Urinary bladder (tissue), 4 donors: Measurements from ENCODE around the gene CYB561A3. TPM values are rescaled to one million over a fixed set of nuclear protein-coding genes. Genes with fewer than 3 reads are reported as not detected.
"Not testable (repeated sequence)": the region's sequence is repeated elsewhere in the genome, so short reads cannot be mapped to it uniquely, and the experiment has no call there.

Experiments
- DNase-seq: peaks from one replicate; pipeline ENCODE4 v3.0.0-alpha.2; 2015; ENCODE audit errors: extremely low spot score
- H3K27ac ChIP-seq: one replicate; pipeline ENCODE4 v1.5.1; 2013; ENCODE audit warnings: low read depth, mild to moderate bottlenecking, moderate library complexity
- H3K36me3 ChIP-seq: one replicate; pipeline ENCODE4 v1.6.1; 2013; ENCODE audit warnings: mild to moderate bottlenecking, moderate library complexity; ENCODE audit not compliant: insufficient read depth
- H3K4me1 ChIP-seq: one replicate; pipeline ENCODE4 v1.6.1; 2013; ENCODE audit warnings: mild to moderate bottlenecking, moderate library complexity; ENCODE audit not compliant: insufficient read depth
- H3K4me3 ChIP-seq: one replicate; pipeline ENCODE4 v1.5.1; 2013; ENCODE audit warnings: low read depth, low read length
- WGBS: extraction: QIAGEN DNeasy Blood & Tissue Kit; methylation state at CpG from one replicate; pipeline ENCODE4 v1.1.7; 2013; 5-methylcytosine and 5-hydroxymethylcytosine counted together
- polyA plus RNA-seq: library from polyadenylated mRNA; stranded (reverse); fragments of 200-250 nt; gene quantifications from one replicate; pipeline ENCODE4 v1.2.3, GENCODE V29; 2013
- total RNA-seq: library from RNA; depleted of rRNA; stranded (reverse); fragments of >200 nt; gene quantifications from one replicate; pipeline ENCODE4 v1.2.3, GENCODE V29; 2014
- donor health status: healthy with polysubstance abuse.
- donor health status: healthy.

The CYB561A3 gene, protein sequence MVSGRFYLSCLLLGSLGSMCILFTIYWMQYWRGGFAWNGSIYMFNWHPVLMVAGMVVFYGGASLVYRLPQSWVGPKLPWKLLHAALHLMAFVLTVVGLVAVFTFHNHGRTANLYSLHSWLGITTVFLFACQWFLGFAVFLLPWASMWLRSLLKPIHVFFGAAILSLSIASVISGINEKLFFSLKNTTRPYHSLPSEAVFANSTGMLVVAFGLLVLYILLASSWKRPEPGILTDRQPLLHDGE
- total RNA-seq = 19.6 TPM
- 34.9 TPM for polyA plus RNA-seq

DNA sequence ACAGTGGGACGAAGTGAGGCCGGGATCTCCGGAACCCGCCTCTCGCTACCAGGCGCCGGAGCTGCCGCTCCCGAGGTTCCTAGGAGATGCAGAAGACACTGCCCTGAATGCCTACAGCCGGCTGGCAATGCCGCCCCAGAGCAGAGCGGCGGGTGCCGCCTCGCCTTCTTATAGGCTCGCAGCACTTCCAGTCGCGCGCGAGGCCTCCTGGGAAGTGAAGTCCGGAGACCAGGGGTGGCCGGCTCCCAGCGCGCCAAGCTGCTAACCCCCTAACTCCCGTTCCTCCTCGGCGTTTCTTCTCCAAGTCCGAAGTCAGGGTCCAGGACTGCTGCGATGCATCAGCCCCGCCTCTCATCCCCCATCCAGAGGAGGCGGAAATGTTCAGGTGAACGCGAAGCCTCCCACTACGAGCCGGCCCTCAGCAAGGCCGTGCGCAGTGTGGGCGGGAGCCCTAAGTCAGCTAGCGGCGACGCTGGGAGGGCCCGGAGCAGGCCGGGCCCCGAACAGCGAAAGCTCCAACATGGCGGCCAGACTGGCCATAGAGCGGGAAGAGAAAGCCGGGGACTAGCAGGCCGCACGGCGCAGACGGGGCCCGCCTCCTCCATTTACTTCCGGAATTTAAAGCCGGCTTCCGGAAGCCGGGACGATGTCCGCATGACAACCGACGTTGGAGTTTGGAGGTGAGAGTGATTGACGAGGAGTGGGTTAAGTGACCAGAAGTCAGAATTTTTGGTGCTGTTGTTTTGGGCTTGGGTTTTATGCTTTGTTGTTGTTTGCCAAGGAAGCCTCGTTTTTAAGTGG lies at the start of gene CYB561A3, which contains the start of gene TMEM138:
CYB561A3 (minus strand) TSS at position 142 of the 801 bp plus-strand sequence. CDS start 5,169 bp downstream, outside the sequence.
TMEM138 (plus strand) TSS at position 634 of the 801 bp plus-strand sequence. CDS start 2,017 bp downstream, outside the sequence.
- under 1% methylated on average over 63 of the region's 63 CpGs for WGBS

DNA sequence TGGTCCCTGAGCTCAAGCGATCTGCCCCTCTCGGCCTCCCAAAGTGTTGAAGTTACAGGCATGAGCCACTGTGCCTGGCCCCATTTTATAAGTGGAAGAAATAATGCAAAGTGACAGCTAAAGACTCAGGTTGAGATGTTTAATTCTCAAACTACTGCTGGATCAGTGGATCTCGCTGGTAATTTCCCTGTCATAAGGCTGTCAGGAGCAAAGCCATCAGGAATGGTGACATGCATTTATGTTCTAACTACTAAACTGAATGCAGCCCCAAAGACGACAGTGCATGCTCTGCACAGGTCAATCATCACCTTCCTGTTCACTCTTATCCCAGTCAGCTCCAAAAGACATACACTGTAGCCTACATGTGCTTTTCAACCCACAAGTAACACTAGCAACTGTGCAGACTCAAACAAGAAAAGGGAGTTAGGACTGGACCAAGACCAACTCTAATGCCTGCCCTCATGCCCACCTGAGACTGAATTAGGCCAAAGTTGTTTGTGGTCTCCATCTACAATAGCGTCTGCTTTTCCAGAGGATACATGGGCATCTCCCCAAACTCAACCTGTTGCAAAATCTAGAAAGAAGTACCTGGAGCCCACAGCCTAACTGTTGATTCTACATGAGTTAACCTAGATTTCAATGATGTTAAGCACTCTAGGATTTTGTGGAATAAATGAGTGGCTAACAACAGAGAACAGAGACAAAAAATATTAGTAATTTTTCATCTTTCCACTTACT lies 45.5 kb upstream of the CYB561A3 start:
- Histone ChIP-seq H3K4me1 (no peaks in the 10 kb centered on the region), H3K4me3 (no peak overlapping the region), H3K27ac (no peak overlapping the region), H3K36me3 (peaks cover 10% of the 10 kb centered on the region)
- 90% methylated on average over 5 of the region's 5 CpGs for WGBS
- DNase-seq = no peak

More for the DNA sequence above, at the start of gene CYB561A3, which contains the start of gene TMEM138:
- DNase-seq = peak; percentile 86
- peak within 1 kb of the TSS; percentile 59 for H3K4me3 ChIP-seq
- no peaks in the 10 kb centered on the region for H3K36me3 ChIP-seq
- peak within 1 kb of the TSS; percentile 98 for H3K27ac ChIP-seq
- peaks cover 2% of the 10 kb centered on the region for H3K4me1 ChIP-seq

GRCh38 chr11:61406067-61406466 lies 44.4 kb upstream of the CYB561A3 start:
- no peak overlapping the region for H3K27ac ChIP-seq

GRCh38 chr11:61404641-61405040 lies 43.0 kb upstream of the CYB561A3 start:
- H3K4me1 ChIP-seq = no peaks in the 10 kb centered on the region
- 67% methylated on average over 4 of the region's 4 CpGs for WGBS
- H3K27ac ChIP-seq = no peak overlapping the region
- peaks cover 8% of the 10 kb centered on the region for H3K36me3 ChIP-seq
- H3K4me3 ChIP-seq = no peak overlapping the region
- DNase-seq = no peak

More at GRCh38 chr11:61406067-61406466, 44.4 kb upstream of the CYB561A3 start:
- no peak for DNase-seq
- 92% methylated on average over 2 of the region's 2 CpGs for WGBS
- Histone ChIP-seq H3K4me3 (no peak overlapping the region), H3K36me3 (peaks cover 10% of the 10 kb centered on the region), H3K4me1 (no peaks in the 10 kb centered on the region)

DNA sequence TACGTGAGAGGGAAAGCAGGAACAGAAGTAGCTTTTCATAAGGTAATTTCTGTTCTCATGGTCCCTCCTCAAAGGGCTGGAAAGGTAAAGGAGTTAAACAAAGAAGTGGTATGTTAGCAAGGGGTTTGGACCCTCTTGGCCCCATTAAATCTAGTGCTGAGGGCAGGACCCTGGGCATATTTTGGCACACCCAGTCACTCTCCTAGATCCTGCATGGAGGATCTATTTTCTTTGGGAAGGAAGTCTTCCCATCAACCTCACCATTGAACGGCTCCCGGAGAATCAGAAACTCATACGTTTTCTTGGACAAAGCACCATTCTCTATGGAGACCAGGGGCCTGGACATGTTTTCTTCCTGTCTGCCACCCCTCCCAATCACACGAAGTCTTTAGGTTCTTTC lies 42.4 kb upstream of the CYB561A3 start:
- H3K36me3 ChIP-seq = peaks cover 8% of the 10 kb centered on the region
- WGBS = 79% methylated on average over 5 of the region's 5 CpGs
- no peak overlapping the region for H3K27ac ChIP-seq
- H3K4me3 ChIP-seq = no peak overlapping the region
- no peaks in the 10 kb centered on the region for H3K4me1 ChIP-seq
- DNase-seq = no peak

DNA sequence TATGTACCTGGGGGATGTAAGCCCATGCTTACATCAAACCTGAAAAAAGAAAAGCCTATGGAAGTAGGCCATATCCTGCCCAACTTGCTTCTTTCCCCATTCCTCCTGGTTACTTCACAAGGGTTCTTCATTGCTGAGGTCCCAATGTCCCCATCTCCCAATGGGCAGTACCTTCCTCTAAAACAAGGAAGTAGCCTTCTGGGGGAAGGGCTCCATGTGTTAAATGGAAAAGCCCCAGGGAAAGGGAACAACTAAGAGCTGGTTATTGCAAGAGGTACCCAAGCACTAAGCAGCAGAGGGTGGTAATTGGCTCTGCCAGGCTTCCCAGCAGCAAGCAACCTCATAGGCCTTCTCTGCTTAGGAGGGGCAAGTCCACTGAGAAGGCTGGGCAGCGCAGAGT lies 42.0 kb upstream of the CYB561A3 start:
- Histone ChIP-seq H3K27ac (no peak overlapping the region), H3K4me3 (no peak overlapping the region), H3K36me3 (peaks cover 8% of the 10 kb centered on the region), H3K4me1 (no peaks in the 10 kb centered on the region)
- no peak for DNase-seq
- 98% methylated on average over 1 of the region's 1 CpG for WGBS

- Histone ChIP-seq H3K4me1 (no peaks in the 10 kb centered on the region), H3K36me3 (peaks cover 11% of the 10 kb centered on the region), H3K4me3 (no peak overlapping the region), H3K27ac (no peak overlapping the region)
- DNase-seq = no peak
- 86% methylated on average over 2 of the region's 2 CpGs for WGBS
These were observed 39.9 kb upstream of the CYB561A3 start for GRCh38 chr11:61401573-61401972.

DNA sequence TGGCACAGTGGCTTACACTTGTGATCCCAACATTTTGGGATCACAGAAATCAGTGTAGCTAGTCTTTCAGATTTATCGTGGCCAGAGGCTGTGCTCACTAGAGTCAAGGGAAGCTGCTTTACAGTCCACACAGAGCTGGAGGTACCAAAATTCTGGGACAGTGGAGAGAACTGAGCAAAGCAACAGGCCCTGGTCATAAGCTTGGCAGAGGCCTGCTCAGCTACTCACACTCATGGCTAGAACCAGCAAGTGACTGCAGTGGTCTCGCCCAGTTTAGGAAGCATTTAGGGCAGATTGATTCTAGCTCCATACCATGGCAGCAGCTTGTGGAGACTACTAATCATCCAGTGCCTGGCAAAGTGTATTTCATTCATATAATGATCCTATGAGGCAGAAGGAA lies 39.5 kb upstream of the CYB561A3 start:
- H3K36me3 ChIP-seq = peaks cover 11% of the 10 kb centered on the region
- H3K27ac ChIP-seq = no peak overlapping the region
- WGBS = 91% methylated on average over 2 of the region's 2 CpGs
- no peaks in the 10 kb centered on the region for H3K4me1 ChIP-seq
- no peak for DNase-seq
- no peak overlapping the region for H3K4me3 ChIP-seq

GRCh38 chr11:61392981-61393595 lies 31.4 kb upstream of the CYB561A3 start:
- WGBS = 2% methylated on average over 15 of the region's 15 CpGs
- no peaks in the 10 kb centered on the region for H3K4me1 ChIP-seq
- H3K36me3 ChIP-seq = no peaks in the 10 kb centered on the region
- H3K4me3 ChIP-seq = peak overlapping the region; percentile 81
- DNase-seq = no peak
- no peak overlapping the region for H3K27ac ChIP-seq

DNA sequence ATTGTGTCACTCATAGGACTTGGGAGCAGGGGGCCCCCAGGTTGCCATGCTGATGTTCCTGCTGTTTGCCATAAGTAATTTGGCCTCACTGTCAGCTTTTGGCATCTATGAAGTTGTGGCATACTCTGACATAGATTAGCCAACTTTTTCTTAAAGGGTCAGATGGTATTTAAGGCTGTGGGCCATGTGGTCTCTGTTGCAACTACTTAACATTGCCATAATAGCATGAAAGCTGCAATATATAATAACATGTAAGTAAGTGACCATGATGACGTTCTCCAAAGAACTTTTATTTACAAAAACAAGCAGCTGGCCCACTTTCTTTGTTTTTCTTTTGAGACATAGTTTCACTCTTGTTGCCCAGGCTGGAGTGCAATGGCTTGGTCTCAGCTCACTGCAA lies 28.5 kb upstream of the CYB561A3 start:
- H3K36me3 ChIP-seq = no peaks in the 10 kb centered on the region
- no peak overlapping the region for H3K27ac ChIP-seq
- no peak for DNase-seq
- no peaks in the 10 kb centered on the region for H3K4me1 ChIP-seq
- H3K4me3 ChIP-seq = no peak overlapping the region
- 63% methylated on average over 1 of the region's 1 CpG for WGBS

DNA sequence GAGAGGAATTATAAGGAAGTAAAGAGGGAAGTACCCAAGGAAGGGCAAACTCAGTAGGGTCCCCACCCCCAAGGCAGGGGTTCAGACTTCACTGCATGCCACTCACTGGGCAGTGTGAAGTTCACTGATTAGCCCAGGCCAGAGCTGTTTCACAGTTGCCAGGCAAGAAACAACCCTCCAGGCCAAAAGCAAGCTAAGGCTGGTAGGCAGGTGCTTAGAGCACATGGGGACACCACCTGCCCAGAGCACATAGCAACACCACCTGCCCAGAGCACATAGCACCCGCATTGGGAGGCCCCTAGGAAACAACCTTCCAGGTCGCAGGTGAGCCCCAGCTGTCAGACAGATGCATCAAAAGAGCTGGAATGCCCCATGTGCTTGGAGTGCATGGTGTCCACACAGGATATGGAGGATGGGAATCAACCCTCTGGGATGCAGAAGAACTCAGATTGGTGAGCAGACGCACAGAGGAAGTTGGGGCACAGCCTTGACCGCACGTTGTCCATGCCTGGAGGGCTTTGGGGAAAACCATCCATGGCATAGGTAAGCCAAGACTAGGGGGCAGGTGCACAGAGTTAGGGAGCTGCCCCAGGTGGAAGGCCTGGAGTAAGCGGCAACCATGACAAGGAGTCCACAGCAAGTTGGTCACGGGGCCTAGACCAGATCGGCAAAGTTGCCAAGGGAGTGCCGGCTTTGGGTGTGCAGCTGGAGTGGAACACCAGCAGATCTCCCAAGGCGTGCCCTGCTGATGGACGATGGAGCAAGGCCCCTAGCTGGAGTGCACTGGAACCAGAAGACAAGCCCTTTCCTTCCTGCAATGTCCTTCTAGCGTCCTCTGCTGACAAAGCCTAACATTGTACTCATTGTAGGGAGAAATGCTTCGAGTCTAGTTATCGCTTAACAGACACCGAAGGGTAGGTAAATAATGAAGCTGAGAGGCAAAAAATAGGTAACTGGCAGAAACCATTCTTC lies 22.9 kb upstream of the CYB561A3 start:
- no peak for DNase-seq
- Histone ChIP-seq H3K36me3 (no peaks in the 10 kb centered on the region), H3K27ac (no peak overlapping the region), H3K4me3 (no peak overlapping the region), H3K4me1 (no peaks in the 10 kb centered on the region)
- 88% methylated on average over 15 of the region's 15 CpGs for WGBS

- 90% methylated on average over 5 of the region's 5 CpGs for WGBS
- not testable (repeated sequence) for DNase-seq, H3K27ac ChIP-seq
These were observed 22.2 kb upstream of the CYB561A3 start for GRCh38 chr11:61383859-61384258.

More at GRCh38 chr11:61383859-61384258, 22.2 kb upstream of the CYB561A3 start:
- not testable (repeated sequence) for H3K4me1 ChIP-seq, H3K4me3 ChIP-seq, H3K36me3 ChIP-seq
